BE2C (cell line): ENCODE measurements around the gene TUBA3C.
"Not testable (repeated sequence)": the region's sequence is repeated elsewhere in the genome, so short reads cannot be mapped to it uniquely, and the experiment has no call there.

Source experiments
- DNase-seq: peaks from one replicate; pipeline ENCODE4 v3.0.0-alpha.2; 2020
- H3K27me3 ChIP-seq: fragments of 250-450 bp; sonication (Bioruptor Pico); 2 replicates; pipeline ENCODE4 v1.5.1; 2020; ENCODE audit warnings: mild to moderate bottlenecking
- H3K36me3 ChIP-seq: fragments of 250-450 bp; sonication (Bioruptor Pico); 2 replicates; pipeline ENCODE4 v1.5.1; 2020; ENCODE audit warnings: mild to moderate bottlenecking
- H3K4me1 ChIP-seq: fragments of 250-450 bp; sonication (Bioruptor Pico); 2 replicates; pipeline ENCODE4 v1.5.1; 2020
- H3K4me3 ChIP-seq: 2 replicates; pipeline ENCODE4 v1.5.1; 2011; ENCODE audit warnings: low read depth, low read length
- H3K9me3 ChIP-seq: fragments of 250-450 bp; sonication (Bioruptor Pico); 2 replicates; pipeline ENCODE4 v1.5.1; 2020
- TF ChIP-seq, protein P1 (sequence below): IDR thresholded peaks from 2 replicates; pipeline ENCODE4 v1.5.1; 2012; ENCODE audit warnings: mild to moderate bottlenecking, low read depth, low read length

The TUBA3C gene

DNA sequence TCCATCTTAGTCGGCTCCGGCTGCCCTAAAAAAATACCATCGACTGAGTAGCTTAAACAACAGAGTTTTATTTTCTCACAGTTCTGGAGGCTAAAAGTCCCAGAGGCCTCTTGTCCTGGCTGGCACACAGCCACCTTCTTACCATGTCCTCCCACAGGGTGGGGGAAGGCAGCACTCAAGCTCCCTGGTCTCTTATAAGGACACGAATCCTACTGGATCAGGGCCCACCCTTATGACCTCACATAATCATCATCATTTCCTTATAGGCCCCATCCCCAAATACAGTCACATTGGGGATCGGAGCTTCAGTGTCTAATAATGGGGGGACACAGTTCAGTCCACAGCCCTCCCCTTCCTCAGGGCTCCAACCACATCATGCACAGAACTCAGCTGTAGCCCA lies 2.6 kb upstream of the TUBA3C start:
- H3K4me1 ChIP-seq = no peaks in the 10 kb centered on the region
- no peaks in the 10 kb centered on the region; the same call in 1 of the 2 replicates for H3K9me3 ChIP-seq
- H3K27me3 ChIP-seq = no peaks in the 10 kb centered on the region
- TF ChIP-seq, protein P1, sequence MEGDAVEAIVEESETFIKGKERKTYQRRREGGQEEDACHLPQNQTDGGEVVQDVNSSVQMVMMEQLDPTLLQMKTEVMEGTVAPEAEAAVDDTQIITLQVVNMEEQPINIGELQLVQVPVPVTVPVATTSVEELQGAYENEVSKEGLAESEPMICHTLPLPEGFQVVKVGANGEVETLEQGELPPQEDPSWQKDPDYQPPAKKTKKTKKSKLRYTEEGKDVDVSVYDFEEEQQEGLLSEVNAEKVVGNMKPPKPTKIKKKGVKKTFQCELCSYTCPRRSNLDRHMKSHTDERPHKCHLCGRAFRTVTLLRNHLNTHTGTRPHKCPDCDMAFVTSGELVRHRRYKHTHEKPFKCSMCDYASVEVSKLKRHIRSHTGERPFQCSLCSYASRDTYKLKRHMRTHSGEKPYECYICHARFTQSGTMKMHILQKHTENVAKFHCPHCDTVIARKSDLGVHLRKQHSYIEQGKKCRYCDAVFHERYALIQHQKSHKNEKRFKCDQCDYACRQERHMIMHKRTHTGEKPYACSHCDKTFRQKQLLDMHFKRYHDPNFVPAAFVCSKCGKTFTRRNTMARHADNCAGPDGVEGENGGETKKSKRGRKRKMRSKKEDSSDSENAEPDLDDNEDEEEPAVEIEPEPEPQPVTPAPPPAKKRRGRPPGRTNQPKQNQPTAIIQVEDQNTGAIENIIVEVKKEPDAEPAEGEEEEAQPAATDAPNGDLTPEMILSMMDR = no peak
- no peak for DNase-seq
- H3K4me3 ChIP-seq = no peak overlapping the region
- H3K36me3 ChIP-seq = no peaks in the 10 kb centered on the region

DNA sequence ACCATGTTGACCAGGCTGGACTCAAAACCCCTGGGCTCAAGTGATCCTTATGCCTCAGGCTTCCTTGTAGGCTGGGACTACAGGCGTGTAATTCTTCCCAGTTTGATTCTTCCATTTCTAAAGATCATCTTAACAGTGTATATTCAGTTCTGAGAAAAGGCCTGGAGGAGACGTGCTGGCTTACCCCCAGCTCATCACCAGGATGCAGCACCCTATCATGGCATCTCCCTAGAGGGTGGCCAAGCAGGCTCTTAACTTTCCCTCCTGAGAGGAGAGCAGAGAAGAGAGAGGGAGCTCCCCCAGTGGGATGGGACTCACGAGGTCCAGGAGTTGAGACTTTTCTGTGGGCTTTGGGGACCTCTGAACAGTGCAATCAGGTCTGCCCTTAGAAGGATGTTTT lies 2.1 kb upstream of the TUBA3C start:
- TF ChIP-seq, protein P1 = no peak
- Histone ChIP-seq H3K4me3 (no peak overlapping the region), H3K27me3 (no peaks in the 10 kb centered on the region), H3K4me1 (no peaks in the 10 kb centered on the region), H3K36me3 (no peaks in the 10 kb centered on the region), H3K9me3 (no peaks in the 10 kb centered on the region; the same call in 1 of the 2 replicates)
- DNase-seq = no peak

DNA sequence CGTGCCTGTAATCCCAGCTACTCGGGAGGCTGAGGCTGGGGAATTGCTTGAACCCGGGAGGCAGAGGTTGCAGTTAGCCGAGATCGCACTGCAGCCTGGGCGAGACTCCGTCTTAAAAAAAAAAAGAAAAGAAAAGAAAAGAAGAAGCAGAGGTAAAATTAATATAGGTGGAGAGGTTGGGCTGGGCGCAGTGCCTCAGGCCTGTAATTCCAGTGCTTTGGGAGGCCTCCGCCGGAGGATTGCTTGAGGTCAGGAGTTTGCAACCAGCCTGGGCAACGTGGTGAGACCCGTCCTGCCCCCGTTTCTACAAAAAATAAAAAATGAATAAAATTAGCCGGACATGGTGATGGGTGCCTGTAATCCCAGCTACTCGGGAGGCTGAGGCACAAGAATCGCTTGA lies 912 bp upstream of the TUBA3C start:
- Histone ChIP-seq H3K4me3 (no peak overlapping the region), H3K36me3 (no peaks in the 10 kb centered on the region), H3K4me1 (no peaks in the 10 kb centered on the region), H3K27me3 (no peaks in the 10 kb centered on the region), H3K9me3 (no peaks in the 10 kb centered on the region; the same call in 1 of the 2 replicates)
- TF ChIP-seq, protein P1 = no peak
- DNase-seq = no peak

DNA sequence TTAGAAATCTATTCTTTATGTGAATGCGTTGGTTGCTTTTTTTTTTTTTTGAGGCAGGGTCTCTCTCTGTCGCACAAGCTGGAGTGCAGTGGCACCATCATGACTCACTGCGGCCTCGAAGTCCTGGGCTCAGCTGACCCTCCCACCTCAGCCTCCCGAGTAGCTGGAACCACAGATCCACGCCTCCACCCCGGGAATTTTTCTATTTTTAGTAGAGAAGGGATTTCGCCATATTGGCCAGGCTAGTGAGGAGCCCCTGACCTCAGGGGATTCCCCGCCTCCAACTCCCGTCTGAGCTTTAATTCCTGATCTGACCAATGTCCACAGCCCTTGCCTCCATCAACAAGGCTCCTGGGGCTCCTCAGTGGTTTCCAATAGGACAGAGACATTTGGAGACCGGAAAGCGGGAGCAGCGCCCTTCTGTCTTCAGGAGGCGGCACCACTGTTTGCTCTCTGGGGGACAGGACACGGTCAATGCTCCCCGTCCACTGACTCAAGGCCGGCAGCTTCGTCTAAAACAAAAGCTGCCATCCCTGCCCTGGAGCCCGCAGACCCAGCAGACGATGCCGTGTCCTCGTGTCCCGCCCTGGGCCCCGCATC lies 503 bp downstream of the TUBA3C start:
- Histone ChIP-seq H3K4me1 (no peaks in the 10 kb centered on the region), H3K27me3 (no peaks in the 10 kb centered on the region), H3K36me3 (no peaks in the 10 kb centered on the region), H3K4me3 (no peak overlapping the region), H3K9me3 (no peaks in the 10 kb centered on the region; the same call in 1 of the 2 replicates)
- no peak for DNase-seq
- TF ChIP-seq, protein P1 = no peak

DNA sequence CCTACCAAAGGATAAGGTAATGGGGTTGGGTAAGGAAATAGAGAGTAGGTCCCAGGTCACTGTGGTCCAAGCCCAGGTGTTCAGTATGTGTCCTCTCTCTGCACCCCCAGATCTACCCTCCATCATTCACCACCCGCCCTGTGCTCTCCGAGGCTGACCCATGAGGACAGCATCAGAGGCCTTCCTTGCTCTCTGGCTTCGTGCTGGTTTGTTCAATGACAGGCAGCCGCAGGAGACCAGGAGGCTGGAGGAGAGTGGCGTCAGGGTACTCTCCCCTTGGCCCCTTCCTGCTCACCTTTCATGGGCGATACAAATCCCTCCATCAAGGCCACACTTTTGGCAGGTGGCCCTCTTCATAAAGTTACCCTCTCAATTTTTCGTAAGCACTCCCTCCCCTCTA lies 1.7 kb downstream of the TUBA3C start:
- Histone ChIP-seq H3K27me3 (no peaks in the 10 kb centered on the region), H3K36me3 (no peaks in the 10 kb centered on the region), H3K4me1 (no peaks in the 10 kb centered on the region), H3K4me3 (no peak overlapping the region), H3K9me3 (no peaks in the 10 kb centered on the region; the same call in 1 of the 2 replicates)
- DNase-seq = no peak
- TF ChIP-seq, protein P1 = no peak

DNA sequence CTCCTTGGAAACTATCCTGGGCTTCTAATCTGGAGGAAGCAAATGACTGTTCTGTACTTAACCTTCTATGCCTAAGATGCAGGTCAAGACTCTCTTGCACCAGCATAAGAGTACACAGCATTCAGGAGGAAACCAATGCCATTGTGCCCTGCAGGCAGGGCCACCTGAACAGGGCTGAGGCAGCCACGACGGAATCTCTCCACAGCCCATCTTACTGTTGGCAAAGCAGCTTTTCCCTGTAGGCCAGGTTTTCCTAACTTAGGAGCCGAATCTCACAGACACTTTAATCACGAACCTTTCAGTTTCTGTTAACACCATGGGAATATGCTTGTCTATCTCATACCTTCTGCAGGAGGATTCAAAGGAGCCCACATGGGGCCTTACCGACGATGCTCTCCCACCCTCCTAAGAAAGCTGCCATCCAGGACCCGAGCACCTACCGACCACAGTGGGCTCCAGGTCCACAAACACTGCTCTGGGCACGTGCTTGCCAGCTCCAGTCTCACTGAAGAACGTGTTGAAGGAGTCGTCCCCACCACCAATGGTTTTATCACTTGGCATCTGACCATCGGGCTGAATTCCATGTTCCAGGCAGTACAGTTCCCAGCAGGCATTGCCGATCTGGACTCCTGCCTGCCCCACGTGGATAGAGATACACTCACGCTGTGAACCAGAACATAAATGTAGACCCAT lies 2.6 kb downstream of the TUBA3C start:
- H3K4me1 ChIP-seq = no peaks in the 10 kb centered on the region
- no peak overlapping the region for H3K4me3 ChIP-seq
- no peaks in the 10 kb centered on the region for H3K36me3 ChIP-seq
- DNase-seq = no peak
- TF ChIP-seq, protein P1 = no peak
- H3K27me3 ChIP-seq = no peaks in the 10 kb centered on the region
- H3K9me3 ChIP-seq = no peaks in the 10 kb centered on the region; the same call in 1 of the 2 replicates

DNA sequence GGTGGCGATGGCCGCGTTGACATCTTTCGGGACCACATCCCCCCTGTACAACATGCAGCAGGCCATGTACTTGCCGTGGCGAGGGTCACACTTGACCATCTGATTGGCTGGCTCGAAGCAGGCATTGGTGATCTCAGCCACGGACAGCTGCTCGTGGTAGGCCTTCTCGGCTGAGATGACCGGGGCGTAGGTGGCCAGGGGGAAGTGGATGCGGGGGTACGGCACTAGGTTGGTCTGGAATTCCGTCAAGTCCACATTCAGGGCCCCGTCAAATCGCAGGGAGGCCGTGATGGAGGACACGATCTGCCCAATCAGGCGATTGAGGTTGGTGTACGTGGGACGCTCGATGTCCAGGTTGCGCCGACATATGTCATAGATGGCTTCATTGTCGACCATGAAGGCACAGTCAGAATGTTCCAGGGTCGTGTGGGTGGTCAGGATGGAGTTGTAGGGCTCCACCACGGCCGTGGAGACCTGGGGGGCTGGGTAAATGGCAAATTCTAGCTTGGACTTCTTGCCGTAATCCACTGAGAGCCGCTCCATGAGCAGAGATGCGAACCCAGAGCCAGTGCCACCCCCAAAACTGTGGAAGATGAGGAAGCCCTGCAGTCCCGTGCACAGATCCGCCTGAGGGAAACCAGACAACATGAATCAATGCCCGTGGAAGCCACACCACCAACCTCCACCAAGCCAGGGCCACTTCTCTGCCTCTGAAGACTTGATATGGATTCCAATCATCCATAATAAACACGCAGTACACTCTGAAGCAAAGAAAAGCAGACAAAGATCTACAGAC lies 4.4 kb downstream of the TUBA3C start:
- not testable (repeated sequence) for DNase-seq, H3K9me3 ChIP-seq

More for the DNA sequence above, 4.4 kb downstream of the TUBA3C start:
- H3K36me3 ChIP-seq, H3K4me3 ChIP-seq, H3K4me1 ChIP-seq, H3K27me3 ChIP-seq: not testable (repeated sequence)
